Thyroid gland (tissue), 4 donors: Measurements from ENCODE around the gene GPC6. TPM values are rescaled to one million over a fixed set of nuclear protein-coding genes. Genes with fewer than 3 reads are reported as not detected.

Source experiments
- DNase-seq, 2 donors: peaks; one replicate each; pipeline ENCODE4 v3.0.0-alpha.2; 2019
- H3K27ac ChIP-seq, 3 donors: fragments of 200-600 bp; sonication (generic); 1 replicate in 2 of 3; 2 replicates in 1 of 3; pipeline ENCODE4 v1.5.1; 2016 to 2019; ENCODE audit warnings: mild to moderate bottlenecking in 1 of 3, moderate library complexity in 1 of 3
- H3K27me3 ChIP-seq: fragments of 200-600 bp; sonication (generic); one replicate; pipeline ENCODE4 v1.5.1; 2019
- H3K36me3 ChIP-seq, 2 donors: fragments of 200-600 bp; sonication (generic); one replicate each; pipeline ENCODE4 v1.5.1; 2016 to 2019
- H3K4me1 ChIP-seq, 2 donors: fragments of 200-600 bp; sonication (generic); one replicate each; pipeline ENCODE4 v1.5.1; 2017 to 2019
- H3K4me3 ChIP-seq, 3 donors: fragments of 200-600 bp; sonication (generic); replicated peaks in 1 of 3; 1 replicate in 2 of 3; 2 replicates in 1 of 3; pipeline ENCODE4 v1.5.1; 2016; ENCODE audit warnings: mild to moderate bottlenecking in 1 of 3
- H3K9me3 ChIP-seq: fragments of 200-600 bp; sonication (generic); one replicate; pipeline ENCODE4 v1.5.1; 2017
- POLR2A ChIP-seq, 2 donors: fragments of 450-650 bp; IDR thresholded peaks; one replicate each; pipeline ENCODE4 v1.6.1; 2017; ENCODE audit warnings: antibody characterized with exemption in 2 of 2, mild to moderate bottlenecking in 2 of 2, moderate library complexity in 1 of 2
- WGBS, 2 donors: methylation state at CpG; one replicate each; pipeline ENCODE4 v1.1.5; 2017; 5-methylcytosine and 5-hydroxymethylcytosine counted together
- intact Hi-C: fragments of 100-400 bp; cut with DNase I; formaldehyde crosslinking; loops from one replicate; pipeline ENCODE4 v1.15.1; 2023
- total RNA-seq, 4 donors: library from RNA; depleted of rRNA; stranded (reverse); fragments of >200 nt; gene quantifications; one replicate each; pipeline ENCODE4 v1.2.3, GENCODE V29; 2016
- TF ChIP-seq, protein P1 (sequence below), 6 experiments: fragments of 200-600 bp in 3 of 6; fragments of 450-650 bp in 3 of 6; sonication (generic) in 3 of 6; IDR thresholded peaks; one replicate each; pipeline ENCODE4 v1.5.1; 2016 to 2019; ENCODE audit warnings: antibody characterized with exemption in 6 of 6, mild to moderate bottlenecking in 2 of 6, inconsistent platforms in 1 of 6, moderate library complexity in 1 of 6

The GPC6 gene
- total RNA-seq, 4 donors from 2014 or later: 2.8 to 13.4 (median 7.5) TPM

DNA sequence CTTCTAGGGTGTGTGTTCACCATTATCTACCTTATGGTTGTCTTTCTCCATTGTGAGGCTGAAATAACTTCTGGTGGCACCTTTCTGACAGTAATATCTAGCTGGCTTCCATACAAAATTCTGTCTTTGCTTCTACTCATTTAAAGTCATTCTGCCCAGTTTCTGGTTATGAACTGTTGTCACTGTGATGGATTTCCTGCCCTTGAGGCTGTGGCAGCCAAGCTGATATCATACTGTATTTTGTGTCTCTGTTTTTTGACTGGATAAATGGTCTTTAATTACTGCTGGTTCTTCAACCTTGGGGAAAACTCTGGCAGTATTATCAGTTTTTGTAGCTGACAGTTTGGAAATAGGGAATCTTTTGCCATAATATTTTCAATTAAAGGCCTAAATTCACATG is 233.4 kb downstream of the GPC6 start:
- H3K4me3 ChIP-seq: no peak overlapping the region
- DNase-seq: no peak
- H3K27ac ChIP-seq: no peak overlapping the region
- no peaks in the 10 kb centered on the region for H3K4me1 ChIP-seq
- no peaks in the 10 kb centered on the region for H3K36me3 ChIP-seq
- no peak for TF ChIP-seq POLR2A (IDR thresholded peaks at IDR 0.05)
- intact Hi-C loops: no loop called here
- H3K9me3 ChIP-seq: no peaks in the 10 kb centered on the region
- H3K27me3 ChIP-seq: no peaks in the 10 kb centered on the region

GRCh38 chr13:93462151-93462550 is 235.5 kb downstream of the GPC6 start:
- DNase-seq: no peak
- H3K9me3 ChIP-seq: no peaks in the 10 kb centered on the region
- H3K4me1 ChIP-seq: no peaks in the 10 kb centered on the region
- no peaks in the 10 kb centered on the region for H3K36me3 ChIP-seq
- intact Hi-C loops: no loop called here
- H3K4me3 ChIP-seq: no peak overlapping the region
- no peaks in the 10 kb centered on the region for H3K27me3 ChIP-seq
- no peak overlapping the region for H3K27ac ChIP-seq
- TF ChIP-seq, protein P1, sequence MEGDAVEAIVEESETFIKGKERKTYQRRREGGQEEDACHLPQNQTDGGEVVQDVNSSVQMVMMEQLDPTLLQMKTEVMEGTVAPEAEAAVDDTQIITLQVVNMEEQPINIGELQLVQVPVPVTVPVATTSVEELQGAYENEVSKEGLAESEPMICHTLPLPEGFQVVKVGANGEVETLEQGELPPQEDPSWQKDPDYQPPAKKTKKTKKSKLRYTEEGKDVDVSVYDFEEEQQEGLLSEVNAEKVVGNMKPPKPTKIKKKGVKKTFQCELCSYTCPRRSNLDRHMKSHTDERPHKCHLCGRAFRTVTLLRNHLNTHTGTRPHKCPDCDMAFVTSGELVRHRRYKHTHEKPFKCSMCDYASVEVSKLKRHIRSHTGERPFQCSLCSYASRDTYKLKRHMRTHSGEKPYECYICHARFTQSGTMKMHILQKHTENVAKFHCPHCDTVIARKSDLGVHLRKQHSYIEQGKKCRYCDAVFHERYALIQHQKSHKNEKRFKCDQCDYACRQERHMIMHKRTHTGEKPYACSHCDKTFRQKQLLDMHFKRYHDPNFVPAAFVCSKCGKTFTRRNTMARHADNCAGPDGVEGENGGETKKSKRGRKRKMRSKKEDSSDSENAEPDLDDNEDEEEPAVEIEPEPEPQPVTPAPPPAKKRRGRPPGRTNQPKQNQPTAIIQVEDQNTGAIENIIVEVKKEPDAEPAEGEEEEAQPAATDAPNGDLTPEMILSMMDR (IDR thresholded peaks at IDR 0.05): no peak
- no peak for TF ChIP-seq POLR2A (IDR thresholded peaks at IDR 0.05)
- 92 to 93% methylated on average over 3 of the region's 3 CpGs for WGBS, 2 donors

DNA sequence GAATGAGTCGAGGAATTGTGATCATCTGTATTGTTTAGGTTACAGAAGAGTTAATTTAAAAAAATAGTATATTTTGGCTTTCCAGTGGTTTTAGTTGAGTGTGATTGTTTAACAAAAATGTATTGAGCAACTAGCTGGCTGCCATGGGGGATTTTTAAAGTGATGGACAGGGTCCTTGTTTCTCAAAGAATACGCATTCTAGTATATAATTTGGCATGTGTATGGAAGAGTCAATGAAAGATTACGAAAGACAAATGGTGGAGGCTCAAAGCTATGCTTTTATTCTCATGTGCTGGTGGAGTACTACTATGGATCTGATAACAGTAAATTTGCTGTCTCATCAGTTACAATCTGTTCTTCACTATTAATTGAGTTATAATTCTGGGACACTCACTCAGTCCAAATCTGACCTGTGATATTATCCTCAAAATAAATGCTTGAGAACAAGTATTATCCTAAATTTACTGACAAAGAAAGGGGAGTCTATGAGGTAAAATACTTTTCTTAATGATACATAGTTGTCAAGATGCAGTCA is 240.0 kb downstream of the GPC6 start:
- Histone ChIP-seq H3K4me1 (no peaks in the 10 kb centered on the region), H3K27me3 (no peaks in the 10 kb centered on the region), H3K36me3 (no peaks in the 10 kb centered on the region), H3K9me3 (no peaks in the 10 kb centered on the region), H3K4me3 (no peak overlapping the region), H3K27ac (no peak overlapping the region)
- no peak for TF ChIP-seq POLR2A (IDR thresholded peaks at IDR 0.05)
- TF ChIP-seq, protein P1 (IDR thresholded peaks at IDR 0.05): no peak
- no peak for DNase-seq
- intact Hi-C loops: no loop called here
- 92 to 94% methylated on average over 3 of the region's 3 CpGs for WGBS, 2 donors

DNA sequence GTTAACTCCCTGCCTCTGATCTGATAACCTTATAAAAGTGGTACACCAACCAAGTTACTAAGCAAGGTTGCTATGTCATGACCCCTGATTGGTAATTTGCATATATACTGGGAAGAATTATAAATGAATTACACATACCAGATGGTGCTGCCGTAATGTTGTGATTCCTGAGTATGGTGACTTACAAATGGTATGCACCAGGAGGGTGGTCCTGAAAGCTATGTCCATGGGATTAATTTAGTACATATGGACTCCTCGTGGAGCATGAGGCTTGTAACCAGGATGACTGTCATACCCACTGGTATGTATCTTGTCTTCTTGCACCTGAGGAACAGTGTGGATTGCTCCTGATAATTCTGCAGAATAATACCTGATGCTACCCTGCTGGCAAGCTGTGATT is 240.6 kb downstream of the GPC6 start:
- Histone ChIP-seq H3K4me3 (no peak overlapping the region), H3K36me3 (no peaks in the 10 kb centered on the region), H3K27ac (no peak overlapping the region), H3K4me1 (no peaks in the 10 kb centered on the region), H3K9me3 (no peaks in the 10 kb centered on the region), H3K27me3 (no peaks in the 10 kb centered on the region)
- TF ChIP-seq, protein P1 (IDR thresholded peaks at IDR 0.05): no peak
- TF ChIP-seq POLR2A (IDR thresholded peaks at IDR 0.05): no peak
- no peak for DNase-seq
- intact Hi-C loops: no loop called here
- 78 to 95% methylated on average over 2 of the region's 2 CpGs for WGBS, 2 donors

DNA sequence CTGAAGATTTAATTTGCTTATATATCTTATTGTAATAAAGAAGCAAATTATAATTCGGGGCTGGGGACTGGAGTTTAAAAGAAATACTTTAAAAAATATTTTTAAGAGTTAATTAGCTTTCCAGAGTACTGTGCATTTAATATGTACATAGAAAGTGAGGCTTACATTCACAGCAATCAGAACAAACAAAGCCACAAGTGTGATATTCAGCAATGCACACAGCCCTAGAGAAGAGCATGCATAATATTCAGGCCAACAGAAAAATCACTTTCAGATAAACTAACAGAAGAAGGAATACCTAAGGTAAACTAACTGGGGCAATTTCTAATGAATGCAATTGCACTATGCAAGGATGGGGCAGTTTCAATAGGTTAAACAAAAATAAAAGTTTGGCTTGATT is 241.8 kb downstream of the GPC6 start:
- Histone ChIP-seq H3K9me3 (no peaks in the 10 kb centered on the region), H3K27ac (no peak overlapping the region), H3K36me3 (no peaks in the 10 kb centered on the region), H3K4me3 (no peak overlapping the region), H3K4me1 (no peaks in the 10 kb centered on the region), H3K27me3 (no peaks in the 10 kb centered on the region)
- 73 to 88% methylated on average over 1 of the region's 1 CpG for WGBS, 2 donors
- no peak for DNase-seq
- intact Hi-C loops: no loop called here
- TF ChIP-seq, protein P1 (IDR thresholded peaks at IDR 0.05): no peak
- TF ChIP-seq POLR2A (IDR thresholded peaks at IDR 0.05): no peak

DNA sequence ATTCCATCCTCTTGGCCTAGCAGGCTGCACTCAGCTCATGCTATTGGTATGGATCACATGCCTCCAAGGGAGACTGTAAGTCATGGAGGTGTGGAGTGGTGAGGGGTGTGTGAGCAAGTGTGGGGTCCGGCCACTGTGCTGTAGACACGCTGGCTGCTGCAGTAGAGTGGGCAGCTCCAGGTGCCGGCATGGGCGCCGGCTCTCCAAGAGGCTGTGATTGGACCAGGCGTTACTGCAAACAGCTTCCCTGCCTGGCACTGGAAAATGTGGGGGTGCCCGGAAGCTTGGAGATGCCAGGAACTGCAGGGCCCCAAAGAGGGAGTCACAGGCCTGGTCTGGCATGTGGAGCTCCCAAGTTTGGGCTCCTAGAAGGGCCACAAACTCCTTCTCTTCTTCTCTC is 245.7 kb downstream of the GPC6 start:
- H3K4me1 ChIP-seq: no peaks in the 10 kb centered on the region
- WGBS, 2 donors: 96 to 100% methylated on average over 3 to 4 of the region's 7 CpGs
- H3K36me3 ChIP-seq: no peaks in the 10 kb centered on the region
- H3K9me3 ChIP-seq: no peaks in the 10 kb centered on the region
- intact Hi-C loops: no loop called here
- TF ChIP-seq POLR2A (IDR thresholded peaks at IDR 0.05): no peak
- TF ChIP-seq, protein P1 (IDR thresholded peaks at IDR 0.05): no peak
- H3K4me3 ChIP-seq: no peak overlapping the region
- no peaks in the 10 kb centered on the region for H3K27me3 ChIP-seq
- no peak for DNase-seq
- no peak overlapping the region for H3K27ac ChIP-seq
